HUES48 (cell line): Measurements from ENCODE around the gene TTC28.
"Not testable (repeated sequence)": the region's sequence is repeated elsewhere in the genome, so short reads cannot be mapped to it uniquely, and the experiment has no call there.

Experiments
- H3K27ac ChIP-seq: one replicate; pipeline ENCODE4 v1.7.0; 2013; ENCODE audit warnings: low read depth, low read length, inconsistent platforms
- H3K27me3 ChIP-seq: 2 replicates; pipeline ENCODE4 v1.6.1; 2013; ENCODE audit warnings: mild to moderate bottlenecking, low read length; ENCODE audit not compliant: control insufficient read depth, insufficient read depth
- H3K36me3 ChIP-seq: 2 replicates; pipeline ENCODE4 v1.6.1; 2013; ENCODE audit warnings: low read length; ENCODE audit not compliant: control insufficient read depth, insufficient read depth
- H3K4me1 ChIP-seq: 2 replicates; pipeline ENCODE4 v1.6.1; 2013; ENCODE audit warnings: mild to moderate bottlenecking, low read length; ENCODE audit not compliant: control insufficient read depth, insufficient read depth
- H3K4me3 ChIP-seq: 2 replicates; pipeline ENCODE4 v1.5.1; 2013; ENCODE audit warnings: mild to moderate bottlenecking, low read depth, low read length
- H3K9ac ChIP-seq: 2 replicates; pipeline ENCODE4 v1.6.1; 2013; ENCODE audit warnings: mild to moderate bottlenecking, low read depth, low read length, moderate library complexity
- H3K9me3 ChIP-seq: 2 replicates; pipeline ENCODE4 v1.6.1; 2013; ENCODE audit warnings: low read length; ENCODE audit not compliant: control insufficient read depth, insufficient read depth

Gene TTC28

GRCh38 chr22:28179392-28179791 lies 500.2 kb downstream of the TTC28 start:
- H3K9me3 ChIP-seq, result no peaks in the 10 kb centered on the region
- H3K36me3 ChIP-seq, result no peaks in the 10 kb centered on the region
- no peak overlapping the region for H3K27ac ChIP-seq
- H3K4me3 ChIP-seq, result no peak overlapping the region
- H3K4me1 ChIP-seq, result no peaks in the 10 kb centered on the region
- no peaks in the 10 kb centered on the region for H3K27me3 ChIP-seq
- H3K9ac ChIP-seq, result no peak overlapping the region

GRCh38 chr22:28175730-28176492 lies 503.7 kb downstream of the TTC28 start:
- Histone ChIP-seq H3K4me1 (no peaks in the 10 kb centered on the region), H3K27me3 (no peaks in the 10 kb centered on the region), H3K27ac (no peak overlapping the region), H3K9me3 (no peaks in the 10 kb centered on the region), H3K9ac (no peak overlapping the region), H3K4me3 (no peak overlapping the region), H3K36me3 (no peaks in the 10 kb centered on the region)

- H3K27me3 ChIP-seq, result no peaks in the 10 kb centered on the region
- no peak overlapping the region for H3K4me3 ChIP-seq
- no peaks in the 10 kb centered on the region for H3K36me3 ChIP-seq
- no peak overlapping the region for H3K27ac ChIP-seq
- no peaks in the 10 kb centered on the region for H3K4me1 ChIP-seq
- H3K9me3 ChIP-seq, result no peaks in the 10 kb centered on the region
- H3K9ac ChIP-seq, result no peak overlapping the region
Observed at GRCh38 chr22:28174509-28174908, 505.1 kb downstream of the TTC28 start.

- Histone ChIP-seq H3K4me1 (no peaks in the 10 kb centered on the region), H3K36me3 (no peaks in the 10 kb centered on the region), H3K4me3 (no peak overlapping the region), H3K27me3 (no peaks in the 10 kb centered on the region), H3K9me3 (no peaks in the 10 kb centered on the region), H3K9ac (no peak overlapping the region), H3K27ac (no peak overlapping the region)
Observed at GRCh38 chr22:28172892-28173670, 506.6 kb downstream of the TTC28 start.

- H3K4me1 ChIP-seq, result no peaks in the 10 kb centered on the region
Observed at GRCh38 chr22:28171712-28172111, 507.9 kb downstream of the TTC28 start.

GRCh38 chr22:28171115-28171514 lies 508.5 kb downstream of the TTC28 start:
- Histone ChIP-seq H3K9me3 (no peaks in the 10 kb centered on the region), H3K9ac (no peak overlapping the region), H3K27ac (no peak overlapping the region), H3K4me3 (no peak overlapping the region), H3K36me3 (no peaks in the 10 kb centered on the region), H3K4me1 (no peaks in the 10 kb centered on the region), H3K27me3 (no peaks in the 10 kb centered on the region)

More at GRCh38 chr22:28171712-28172111, 507.9 kb downstream of the TTC28 start:
- H3K4me3 ChIP-seq, result no peak overlapping the region
- no peaks in the 10 kb centered on the region for H3K27me3 ChIP-seq
- no peaks in the 10 kb centered on the region for H3K9me3 ChIP-seq
- no peaks in the 10 kb centered on the region for H3K36me3 ChIP-seq
- no peak overlapping the region for H3K9ac ChIP-seq
- H3K27ac ChIP-seq, result no peak overlapping the region

- H3K4me3 ChIP-seq, H3K27ac ChIP-seq, H3K4me1 ChIP-seq, H3K9me3 ChIP-seq, H3K27me3 ChIP-seq, H3K36me3 ChIP-seq, H3K9ac ChIP-seq: not testable (repeated sequence)
Observed at GRCh38 chr22:28169314-28169713, 510.3 kb downstream of the TTC28 start.

GRCh38 chr22:28155808-28156207 lies 523.8 kb downstream of the TTC28 start:
- Histone ChIP-seq H3K4me1 (peaks cover 13% of the 10 kb centered on the region), H3K27me3 (no peaks in the 10 kb centered on the region), H3K36me3 (no peaks in the 10 kb centered on the region), H3K27ac (no peak overlapping the region), H3K4me3 (no peak overlapping the region), H3K9ac (no peak overlapping the region), H3K9me3 (no peaks in the 10 kb centered on the region)

GRCh38 chr22:28154861-28155260 lies 524.8 kb downstream of the TTC28 start:
- H3K4me3 ChIP-seq, result no peak overlapping the region
- H3K9ac ChIP-seq, result no peak overlapping the region
- peaks cover 13% of the 10 kb centered on the region for H3K4me1 ChIP-seq
- no peaks in the 10 kb centered on the region for H3K36me3 ChIP-seq
- H3K27me3 ChIP-seq, result no peaks in the 10 kb centered on the region
- H3K9me3 ChIP-seq, result no peaks in the 10 kb centered on the region
- no peak overlapping the region for H3K27ac ChIP-seq

GRCh38 chr22:28151151-28151816 lies 528.4 kb downstream of the TTC28 start:
- H3K9me3 ChIP-seq, result no peaks in the 10 kb centered on the region
- no peak overlapping the region for H3K9ac ChIP-seq
- no peak overlapping the region for H3K4me3 ChIP-seq
- H3K27me3 ChIP-seq, result no peaks in the 10 kb centered on the region
- peaks cover 23% of the 10 kb centered on the region for H3K4me1 ChIP-seq
- H3K27ac ChIP-seq, result no peak overlapping the region
- H3K36me3 ChIP-seq, result no peaks in the 10 kb centered on the region
